Measurements from ENCODE around the gene EMD. TPM values are rescaled to one million over a fixed set of nuclear protein-coding genes. Genes with fewer than 3 reads are reported as not detected.

Gene EMD
- total RNA-seq, 3 donors from 2014 or later (not counting 1 experiment from before 2014, with no cell fraction given) = 141 to 175 (median 152) TPM

GRCh38 chrX:154348114-154348531, 31.0 kb upstream of the EMD start:
- H3K4me1 ChIP-seq (ENCODE audit: control insufficient read depth, insufficient read depth, low read length) = peaks cover 62% of the 10 kb centered on the region
- H3K27me3 ChIP-seq (ENCODE audit: control insufficient read depth, insufficient read depth, low read length) = no peaks in the 10 kb centered on the region
- 60% methylated on average over 6 of the region's 7 CpGs for WGBS (ENCODE audit: insufficient coverage)
- DNase-seq (peak; percentile 14 to 29), ATAC-seq (no peak)
- H3K4me3 ChIP-seq (ENCODE audit: low read length) = no peak overlapping the region
- intact Hi-C loops (cut with micrococcal nuclease) = loop anchor here (10.0 kb wide), 1 partner anchor 47 kb away; the partner anchor contains the start of gene RPL10
- H3K9me3 ChIP-seq (ENCODE audit: control insufficient read depth, insufficient read depth, low read length) = no peaks in the 10 kb centered on the region
- no peak for TF ChIP-seq CTCF (IDR thresholded peaks at IDR 0.05)
- Mint-ChIP-seq H3K4me1 (peaks cover 25 to 36% of the 10 kb centered on the region in 2 donors), H3K9me3 (no peaks in the 10 kb centered on the region), H3K36me3 (no peaks in the 10 kb centered on the region), H3K4me3 (peak overlapping the region; percentile 46), H3K27ac (peak overlapping the region; percentile 98 to 100), H3K27me3 (ENCODE audit: low read depth in 2 of 2) (no peaks in the 10 kb centered on the region)
- H3K27ac ChIP-seq (ENCODE audit: low read length) = peak overlapping the region; percentile 74
- peaks cover 51% of the 10 kb centered on the region for H3K36me3 ChIP-seq (ENCODE audit: control insufficient read depth, insufficient read depth, low read length)

- Mint-ChIP-seq H3K27ac (peak overlapping the region; percentile 98 to 100), H3K27me3 (ENCODE audit: low read depth in 2 of 2) (no peaks in the 10 kb centered on the region), H3K4me3 (peak overlapping the region; percentile 61), H3K36me3 (no peaks in the 10 kb centered on the region), H3K9me3 (no peaks in the 10 kb centered on the region), H3K4me1 (peaks cover 25 to 36% of the 10 kb centered on the region in 2 donors)
- ATAC-seq (no peak), DNase-seq (peak; percentile 21 to 24)
- no peak for TF ChIP-seq CTCF (IDR thresholded peaks at IDR 0.05)
- H3K27ac ChIP-seq (ENCODE audit: low read length) = peak overlapping the region; percentile 88
- H3K36me3 ChIP-seq (ENCODE audit: control insufficient read depth, insufficient read depth, low read length) = peaks cover 57% of the 10 kb centered on the region
- no peaks in the 10 kb centered on the region for H3K9me3 ChIP-seq (ENCODE audit: control insufficient read depth, insufficient read depth, low read length)
- H3K4me1 ChIP-seq (ENCODE audit: control insufficient read depth, insufficient read depth, low read length) = peaks cover 69% of the 10 kb centered on the region
- H3K27me3 ChIP-seq (ENCODE audit: control insufficient read depth, insufficient read depth, low read length) = no peaks in the 10 kb centered on the region
- no peak overlapping the region for H3K4me3 ChIP-seq (ENCODE audit: low read length)
- intact Hi-C loops (cut with micrococcal nuclease) = loop anchor here (10.0 kb wide), 1 partner anchor 46 kb away; the partner anchor contains the start of gene RPL10
- WGBS (ENCODE audit: insufficient coverage) = 71% methylated on average over 23 of the region's 24 CpGs
These were observed 30.3 kb upstream of the EMD start for GRCh38 chrX:154348646-154349358.

- H3K36me3 ChIP-seq (ENCODE audit: control insufficient read depth, insufficient read depth, low read length) = peaks cover 64% of the 10 kb centered on the region
- intact Hi-C loops (cut with micrococcal nuclease) = loop anchor here (10.0 kb wide), 1 partner anchor 45 kb away; the partner anchor contains the start of gene RPL10
- peak overlapping the region; percentile 88 for H3K27ac ChIP-seq (ENCODE audit: low read length)
- Mint-ChIP-seq H3K27ac (peak overlapping the region; percentile 98 to 100), H3K9me3 (no peaks in the 10 kb centered on the region), H3K4me1 (peaks cover 25 to 36% of the 10 kb centered on the region in 2 donors), H3K36me3 (no peaks in the 10 kb centered on the region), H3K27me3 (ENCODE audit: low read depth in 2 of 2) (no peaks in the 10 kb centered on the region), H3K4me3 (peak overlapping the region; percentile 61)
- no peak overlapping the region for H3K4me3 ChIP-seq (ENCODE audit: low read length)
- TF ChIP-seq CTCF (IDR thresholded peaks at IDR 0.05) = no peak
- H3K4me1 ChIP-seq (ENCODE audit: control insufficient read depth, insufficient read depth, low read length) = peaks cover 76% of the 10 kb centered on the region
- WGBS (ENCODE audit: insufficient coverage) = 59% methylated on average over 19 of the region's 19 CpGs
- no peaks in the 10 kb centered on the region for H3K27me3 ChIP-seq (ENCODE audit: control insufficient read depth, insufficient read depth, low read length)
- DNase-seq = peak; percentile 35 to 42
- H3K9me3 ChIP-seq (ENCODE audit: control insufficient read depth, insufficient read depth, low read length) = no peaks in the 10 kb centered on the region
- ATAC-seq = peak in 1 of 3 donors; percentile 10
These were observed 29.6 kb upstream of the EMD start for GRCh38 chrX:154349359-154349935.

All from natural killer cell (primary cell).